ENCODE measurements around the gene COMMD1.

GRCh38 chr2:62177392-62178049 lies 272.0 kb downstream of the COMMD1 start:
- TF ChIP-seq POLR2AphosphoS5 (IDR thresholded peaks at IDR 0.05; ENCODE audit: insufficient read depth, low read depth, low read length), result no peak
- TF ChIP-seq CTCF (IDR thresholded peaks at IDR 0.05; ENCODE audit: extremely low read depth in 1 of 2, insufficient read depth in 1 of 2, low read depth in 1 of 2, low read length in 2 of 2), result no peak
- TF ChIP-seq, protein P1, sequence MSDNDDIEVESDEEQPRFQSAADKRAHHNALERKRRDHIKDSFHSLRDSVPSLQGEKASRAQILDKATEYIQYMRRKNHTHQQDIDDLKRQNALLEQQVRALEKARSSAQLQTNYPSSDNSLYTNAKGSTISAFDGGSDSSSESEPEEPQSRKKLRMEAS (IDR thresholded peaks at IDR 0.05; ENCODE audit: insufficient read depth, insufficient read length), result no peak
- no peak for TF ChIP-seq GATA2 (IDR thresholded peaks at IDR 0.05; ENCODE audit: insufficient read depth, insufficient read length, low read depth, low read length)
- no peak for TF ChIP-seq POLR2A (IDR thresholded peaks at IDR 0.05; ENCODE audit: low read depth, low read length)
